Type B pancreatic cell (in vitro differentiated cells): ENCODE measurements around the gene BHLHE41. TPM values are rescaled to one million over a fixed set of nuclear protein-coding genes. Genes with fewer than 3 reads are reported as not detected.

Experiments
- DNase-seq: peaks from one replicate; pipeline ENCODE4 v3.0.0; 2021; ENCODE audit warnings: mixed read lengths; ENCODE audit not compliant: unreplicated experiment; ENCODE audit errors: extremely low spot score
- H3K27ac Mint-ChIP-seq: 2 replicates; pipeline ENCODE4 v1.8.0; 2021; ENCODE audit warnings: mild to moderate bottlenecking, mixed read lengths
- H3K27me3 Mint-ChIP-seq: 2 replicates; pipeline ENCODE4 v1.8.0; 2021; ENCODE audit warnings: mixed read lengths
- H3K36me3 Mint-ChIP-seq: 2 replicates; pipeline ENCODE4 v1.8.0; 2021; ENCODE audit warnings: mixed read lengths
- H3K4me1 Mint-ChIP-seq: one replicate; pipeline ENCODE4 v1.8.0; 2021; ENCODE audit warnings: mixed read lengths; ENCODE audit not compliant: unreplicated experiment
- H3K4me3 Mint-ChIP-seq: 2 replicates; pipeline ENCODE4 v1.8.0; 2021; ENCODE audit warnings: mild to moderate bottlenecking, mixed read lengths
- H3K9me3 Mint-ChIP-seq: 2 replicates; pipeline ENCODE4 v1.8.0; 2021; ENCODE audit warnings: mixed read lengths
- total RNA-seq: library from RNA; stranded (reverse); gene quantifications from 2 replicates; pipeline ENCODE4 v1.2.1, GENCODE V29; 2021; ENCODE audit warnings: low replicate concordance
- TF ChIP-seq, protein P1 (sequence below): fragments of 200-600 bp; sonication (generic); conservative IDR thresholded peaks from 2 replicates; pipeline ENCODE4 v1.5.0; 2021; ENCODE audit warnings: antibody characterized with exemption, mild to moderate bottlenecking

BHLHE41 gene
- total RNA-seq, 1 donor from 2014 or later: 12.5 TPM

DNA sequence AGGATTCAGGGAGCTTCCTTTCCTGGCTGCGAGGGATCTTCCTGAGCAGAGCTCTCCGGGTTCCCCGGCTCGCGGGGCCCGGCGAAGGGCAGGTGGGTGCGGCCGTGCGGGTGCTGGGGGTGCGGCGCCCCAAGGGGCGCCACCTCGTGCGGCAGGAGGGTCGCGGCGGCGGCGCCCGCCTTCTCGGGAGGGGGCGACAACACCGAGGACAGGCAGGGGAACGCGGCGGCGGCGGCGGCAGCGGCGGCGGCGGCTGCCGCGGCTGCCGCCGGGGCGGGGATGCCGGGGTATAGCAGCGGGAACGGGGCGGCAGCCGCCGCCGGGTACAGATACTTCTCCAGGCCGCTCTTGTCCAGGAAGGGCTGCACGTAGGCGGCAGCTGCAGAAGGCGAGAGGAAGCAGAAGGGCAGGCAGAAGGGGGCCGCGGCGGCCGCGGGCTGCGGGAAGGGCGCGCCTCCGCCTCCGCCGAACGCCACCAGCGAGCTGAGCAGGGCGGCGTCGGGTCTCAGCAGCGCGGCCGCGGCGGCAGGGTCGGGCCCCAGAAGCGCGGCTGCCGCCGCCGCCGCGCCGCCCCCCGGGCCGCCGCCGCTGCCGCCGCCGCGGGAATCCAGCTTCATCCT lies 2.7 kb downstream of the BHLHE41 start:
- Mint-ChIP-seq H3K36me3 (peaks cover 4% of the 10 kb centered on the region), H3K4me1 (peaks cover 7% of the 10 kb centered on the region), H3K4me3 (peak overlapping the region; percentile 88), H3K27me3 (peaks cover 80% of the 10 kb centered on the region), H3K27ac (peak overlapping the region; percentile 79), H3K9me3 (no peaks in the 10 kb centered on the region)
- TF ChIP-seq, protein P1, sequence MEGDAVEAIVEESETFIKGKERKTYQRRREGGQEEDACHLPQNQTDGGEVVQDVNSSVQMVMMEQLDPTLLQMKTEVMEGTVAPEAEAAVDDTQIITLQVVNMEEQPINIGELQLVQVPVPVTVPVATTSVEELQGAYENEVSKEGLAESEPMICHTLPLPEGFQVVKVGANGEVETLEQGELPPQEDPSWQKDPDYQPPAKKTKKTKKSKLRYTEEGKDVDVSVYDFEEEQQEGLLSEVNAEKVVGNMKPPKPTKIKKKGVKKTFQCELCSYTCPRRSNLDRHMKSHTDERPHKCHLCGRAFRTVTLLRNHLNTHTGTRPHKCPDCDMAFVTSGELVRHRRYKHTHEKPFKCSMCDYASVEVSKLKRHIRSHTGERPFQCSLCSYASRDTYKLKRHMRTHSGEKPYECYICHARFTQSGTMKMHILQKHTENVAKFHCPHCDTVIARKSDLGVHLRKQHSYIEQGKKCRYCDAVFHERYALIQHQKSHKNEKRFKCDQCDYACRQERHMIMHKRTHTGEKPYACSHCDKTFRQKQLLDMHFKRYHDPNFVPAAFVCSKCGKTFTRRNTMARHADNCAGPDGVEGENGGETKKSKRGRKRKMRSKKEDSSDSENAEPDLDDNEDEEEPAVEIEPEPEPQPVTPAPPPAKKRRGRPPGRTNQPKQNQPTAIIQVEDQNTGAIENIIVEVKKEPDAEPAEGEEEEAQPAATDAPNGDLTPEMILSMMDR: no peak
- DNase-seq: no peak

DNA sequence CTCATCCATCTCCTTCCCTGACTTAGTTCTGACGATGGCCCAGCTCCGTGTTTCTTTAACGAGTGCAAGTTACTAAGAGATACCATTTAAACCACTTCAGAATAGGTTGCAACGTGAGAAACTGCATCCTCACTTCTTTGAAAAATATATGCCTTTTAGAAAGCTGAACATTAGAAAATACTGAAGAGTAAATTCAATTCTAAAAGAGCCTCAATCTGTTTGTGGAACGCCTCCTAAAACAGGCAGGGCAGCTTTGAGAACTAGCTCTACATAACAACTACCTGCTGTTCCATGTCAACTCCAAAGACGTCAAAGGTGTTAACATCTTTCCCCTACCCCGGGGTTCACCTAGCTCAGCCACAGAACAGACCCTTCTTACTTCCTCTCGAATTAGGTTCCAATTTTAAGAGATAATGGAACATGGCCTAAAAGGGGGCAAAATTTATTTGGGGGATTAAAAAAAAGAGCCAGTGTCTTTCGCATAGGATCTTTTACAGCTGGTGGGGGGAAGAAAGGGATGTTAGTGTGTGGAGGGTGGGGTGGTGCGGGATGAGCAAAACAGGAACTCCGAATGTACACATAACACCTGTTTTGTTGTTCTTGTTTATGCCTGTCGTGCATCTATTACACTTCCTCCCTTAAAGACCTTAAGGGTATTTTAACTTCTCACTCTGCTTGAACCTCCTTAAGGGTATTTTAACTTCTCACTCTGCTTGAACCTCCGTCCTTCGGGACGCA lies 3.3 kb downstream of the BHLHE41 start:
- TF ChIP-seq, protein P1: no peak
- H3K36me3 Mint-ChIP-seq: peaks cover 4% of the 10 kb centered on the region
- no peaks in the 10 kb centered on the region for H3K9me3 Mint-ChIP-seq
- H3K27ac Mint-ChIP-seq: peak overlapping the region; percentile 79
- H3K27me3 Mint-ChIP-seq: peaks cover 80% of the 10 kb centered on the region
- peak overlapping the region; percentile 88 for H3K4me3 Mint-ChIP-seq
- H3K4me1 Mint-ChIP-seq: peaks cover 7% of the 10 kb centered on the region
- no peak for DNase-seq

DNA sequence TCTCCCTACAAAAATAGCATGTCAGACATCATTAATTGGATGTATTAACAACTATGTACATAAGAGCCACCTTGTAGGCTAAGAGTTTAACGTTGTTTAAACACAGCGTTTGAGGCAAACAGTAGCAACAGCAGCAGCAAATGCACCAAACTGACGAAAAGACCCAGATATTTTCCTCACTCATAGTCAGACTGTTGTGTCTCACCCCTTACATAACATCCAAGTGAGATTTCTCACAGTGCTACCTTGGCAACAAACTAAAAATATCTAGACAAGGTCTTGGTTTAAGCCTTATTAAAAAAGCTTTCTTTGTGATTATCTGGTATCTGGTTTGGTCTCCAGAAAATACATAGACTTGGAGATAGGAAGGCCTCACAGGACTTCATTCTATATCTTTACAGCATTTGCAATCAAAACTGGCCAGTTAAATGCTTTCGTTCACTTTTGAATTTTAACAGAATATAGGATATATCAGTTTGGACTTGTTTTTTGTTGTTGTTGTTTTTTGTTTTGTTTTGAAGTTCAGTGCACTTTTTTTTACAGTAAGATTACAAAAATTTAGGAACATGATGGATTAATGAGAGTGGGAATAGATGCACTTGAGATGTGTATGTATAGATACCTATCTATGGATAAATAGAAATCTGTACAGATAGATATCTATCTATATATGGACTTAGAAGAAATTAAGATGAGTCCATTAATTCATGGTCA lies 4.1 kb downstream of the BHLHE41 start:
- H3K36me3 Mint-ChIP-seq: peaks cover 4% of the 10 kb centered on the region
- peak overlapping the region; percentile 88 for H3K4me3 Mint-ChIP-seq
- H3K27me3 Mint-ChIP-seq: peaks cover 76% of the 10 kb centered on the region
- DNase-seq: no peak
- no peak overlapping the region for H3K27ac Mint-ChIP-seq
- TF ChIP-seq, protein P1: no peak
- H3K4me1 Mint-ChIP-seq: peaks cover 7% of the 10 kb centered on the region
- H3K9me3 Mint-ChIP-seq: no peaks in the 10 kb centered on the region

DNA sequence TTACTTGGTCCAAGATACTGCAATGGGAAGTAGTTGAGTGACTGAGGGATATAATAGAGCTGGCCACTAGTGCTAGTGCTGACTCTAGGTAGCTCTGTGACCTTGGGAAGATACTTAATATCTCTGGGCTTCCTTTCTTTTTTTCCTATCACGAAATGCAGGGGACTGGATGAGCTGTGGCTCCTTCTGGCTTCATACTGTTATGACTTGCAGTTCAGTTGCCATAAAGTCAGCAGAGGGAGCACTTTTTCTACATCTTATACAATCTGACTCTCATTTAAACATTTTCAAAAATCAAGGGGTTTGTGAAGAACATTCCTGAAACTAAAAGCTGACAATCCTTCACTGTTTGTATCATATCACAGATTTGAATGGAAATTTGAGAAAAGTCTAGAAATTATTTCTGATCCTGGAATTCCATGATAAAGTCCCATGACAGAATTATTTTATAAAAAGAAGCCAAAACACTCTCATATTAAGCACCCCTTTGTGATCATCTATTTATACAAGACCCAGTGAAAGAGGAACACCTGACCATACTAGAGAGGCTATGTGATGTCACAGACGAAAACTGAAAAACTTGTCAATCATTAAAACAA lies 5.3 kb downstream of the BHLHE41 start:
- H3K36me3 Mint-ChIP-seq: peaks cover 4% of the 10 kb centered on the region
- H3K9me3 Mint-ChIP-seq: no peaks in the 10 kb centered on the region
- peaks cover 4% of the 10 kb centered on the region for H3K4me1 Mint-ChIP-seq
- peaks cover 65% of the 10 kb centered on the region for H3K27me3 Mint-ChIP-seq
- H3K27ac Mint-ChIP-seq: no peak overlapping the region
- TF ChIP-seq, protein P1: peak; percentile 73
- DNase-seq: no peak
- peak overlapping the region; percentile 1 for H3K4me3 Mint-ChIP-seq

DNA sequence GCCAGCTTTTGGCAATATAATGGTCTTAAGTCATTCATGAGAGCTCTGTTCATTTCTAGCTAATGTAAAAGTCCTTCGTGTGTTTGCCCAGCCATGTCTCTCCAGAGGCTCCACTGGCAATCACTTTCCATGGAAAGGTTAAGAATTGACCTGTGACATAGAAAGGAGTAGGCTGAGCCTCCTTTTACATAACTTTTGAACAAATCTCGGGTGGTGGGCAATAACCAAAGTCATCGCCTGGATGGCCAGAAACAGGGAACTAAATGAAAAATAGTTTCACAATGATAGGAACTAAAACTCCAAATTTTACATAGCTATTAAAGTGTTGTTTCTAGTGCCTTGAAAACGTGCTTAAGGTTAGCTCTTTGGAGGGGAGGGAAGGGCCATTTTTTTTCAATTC lies 6.5 kb downstream of the BHLHE41 start:
- H3K36me3 Mint-ChIP-seq: peaks cover 4% of the 10 kb centered on the region
- TF ChIP-seq, protein P1: no peak
- no peak overlapping the region for H3K27ac Mint-ChIP-seq
- DNase-seq: no peak
- no peak overlapping the region for H3K4me3 Mint-ChIP-seq
- peaks cover 56% of the 10 kb centered on the region for H3K27me3 Mint-ChIP-seq
- peaks cover 4% of the 10 kb centered on the region for H3K4me1 Mint-ChIP-seq
- no peaks in the 10 kb centered on the region for H3K9me3 Mint-ChIP-seq
